Measurements from ENCODE around the gene ACRV1.

ACRV1 gene

GRCh38 chr11:125645871-125646270, 34.8 kb downstream of the ACRV1 start:
- TF ChIP-seq CTCF (IDR thresholded peaks at IDR 0.05; ENCODE audit: low read depth, low read length, missing control alignments): no peak
- no peaks in the 10 kb centered on the region for H3K27me3 ChIP-seq (replicated peaks)
- in situ Hi-C loops (cut with HindIII; ENCODE audit: low pct_ligation_motif_present, low sequenced_read_pairs): no loop called here

GRCh38 chr11:125638315-125638714, 42.3 kb downstream of the ACRV1 start:
- no peak for DNase-seq
- no peak overlapping the region for H3K4me3 ChIP-seq (ENCODE audit: low read depth, low read length)
- in situ Hi-C loops (cut with HindIII; ENCODE audit: low pct_ligation_motif_present, low sequenced_read_pairs): no loop called here
- no peak overlapping the region for H3K27ac ChIP-seq
- H3K27me3 ChIP-seq (replicated peaks): no peaks in the 10 kb centered on the region
- peaks cover 10% of the 10 kb centered on the region for H3K36me3 ChIP-seq (replicated peaks)
- no peak for TF ChIP-seq CTCF (IDR thresholded peaks at IDR 0.05; ENCODE audit: low read depth, low read length, missing control alignments)

More at GRCh38 chr11:125645871-125646270, 34.8 kb downstream of the ACRV1 start:
- DNase-seq: no peak
- Histone ChIP-seq H3K4me3 (ENCODE audit: low read depth, low read length) (no peak overlapping the region), H3K27ac (no peak overlapping the region), H3K36me3 (replicated peaks) (peaks cover 6% of the 10 kb centered on the region)

GRCh38 chr11:125637840-125638239, 42.8 kb downstream of the ACRV1 start:
- Histone ChIP-seq H3K36me3 (replicated peaks) (peaks cover 10% of the 10 kb centered on the region), H3K27ac (no peak overlapping the region), H3K4me3 (ENCODE audit: low read depth, low read length) (no peak overlapping the region), H3K27me3 (replicated peaks) (no peaks in the 10 kb centered on the region)
- TF ChIP-seq CTCF (IDR thresholded peaks at IDR 0.05; ENCODE audit: low read depth, low read length, missing control alignments): no peak
- no peak for DNase-seq
- in situ Hi-C loops (cut with HindIII; ENCODE audit: low pct_ligation_motif_present, low sequenced_read_pairs): no loop called here

- DNase-seq: no peak
- Histone ChIP-seq H3K36me3 (replicated peaks) (peaks cover 3% of the 10 kb centered on the region), H3K27ac (peak overlapping the region; percentile 88), H3K27me3 (replicated peaks) (no peaks in the 10 kb centered on the region), H3K4me3 (ENCODE audit: low read depth, low read length) (peak overlapping the region; percentile 77)
- in situ Hi-C loops (cut with HindIII; ENCODE audit: low pct_ligation_motif_present, low sequenced_read_pairs): no loop called here
- no peak for TF ChIP-seq CTCF (IDR thresholded peaks at IDR 0.05; ENCODE audit: low read depth, low read length, missing control alignments)
Observed at GRCh38 chr11:125627236-125627910, 53.3 kb downstream of the ACRV1 start.

- Histone ChIP-seq H3K4me3 (ENCODE audit: low read depth, low read length) (peak overlapping the region; percentile 77), H3K36me3 (replicated peaks) (peaks cover 3% of the 10 kb centered on the region), H3K27me3 (replicated peaks) (no peaks in the 10 kb centered on the region), H3K27ac (peak overlapping the region; percentile 88)
- in situ Hi-C loops (cut with HindIII; ENCODE audit: low pct_ligation_motif_present, low sequenced_read_pairs): no loop called here
- peak; percentile 65 for TF ChIP-seq CTCF (IDR thresholded peaks at IDR 0.05; ENCODE audit: low read depth, low read length, missing control alignments)
- peak; percentile 66 for DNase-seq
Observed at GRCh38 chr11:125626288-125626950, 54.2 kb downstream of the ACRV1 start.

Measured in brain microvascular endothelial cell (primary cell).